ENCODE data around the gene RAB3B. TPM values are rescaled to one million over a fixed set of nuclear protein-coding genes. Genes with fewer than 3 reads are reported as not detected.

Gene RAB3B
- total and polyA plus RNA-seq, 2 donors (not counting 1 experiment from before 2014, with no cell fraction given) = 36.5 to 51.6 TPM

DNA sequence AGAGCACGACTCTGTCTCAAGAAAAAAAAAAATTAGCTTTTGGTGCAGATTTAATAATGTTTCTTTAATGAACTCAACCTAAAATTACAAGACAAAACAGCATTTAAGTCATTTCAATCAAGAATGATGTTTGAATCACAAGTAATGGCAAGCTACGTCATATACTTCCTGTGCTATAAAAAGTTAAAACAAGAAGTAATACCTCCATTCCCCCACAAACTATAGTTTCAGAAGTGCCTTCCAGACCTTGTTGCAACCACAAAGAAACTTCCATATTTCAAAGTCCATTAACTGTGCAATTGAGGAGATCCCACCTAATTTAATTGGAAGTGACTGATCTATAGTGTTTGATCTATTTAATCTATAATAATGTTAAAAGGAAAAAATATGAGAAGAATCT lies 127.1 kb downstream of the RAB3B start:
- Histone ChIP-seq H3K4me2 (ENCODE audit: extremely low read depth, insufficient read depth, low read length) (no peak overlapping the region), H3K9ac (ENCODE audit: insufficient read depth, low read length) (no peak overlapping the region), H3K36me3 (ENCODE audit: control insufficient read depth, insufficient read depth, low read length) (no peaks in the 10 kb centered on the region), H3K79me2 (ENCODE audit: control insufficient read depth, insufficient read depth, low read length) (peaks cover 61% of the 10 kb centered on the region), H3K27me3 (ENCODE audit: control insufficient read depth, insufficient read depth, low read length) (no peaks in the 10 kb centered on the region), H3K4me1 (ENCODE audit: control insufficient read depth, extremely low read depth, insufficient read depth, low read length) (no peaks in the 10 kb centered on the region), H2AFZ (ENCODE audit: low read length) (no peak overlapping the region), H3K4me3 (replicated peaks in 1 of 4; ENCODE audit: control extremely low read depth in 1 of 4, insufficient read depth in 1 of 4, low read depth in 3 of 4, low read length in 4 of 4) (no peak overlapping the region), H3K27ac (ENCODE audit: insufficient read depth, low read length) (no peak overlapping the region), H3K9me3 (ENCODE audit: control insufficient read depth, insufficient read depth, low read depth, low read length) (no peaks in the 10 kb centered on the region), H4K20me1 (ENCODE audit: control insufficient read depth, extremely low read depth, insufficient read depth, low read length) (no peaks in the 10 kb centered on the region)
- DNase-seq (ENCODE audit: low read depth in 2 of 2) = no peak
- TF ChIP-seq CTCF (conservative IDR thresholded peaks at IDR 0.05 in 1 of 2, IDR thresholded peaks at IDR 0.05 in 1 of 2; ENCODE audit: low read depth in 1 of 2, low read length in 2 of 2) (no peak), EZH2 (IDR thresholded peaks at IDR 0.05; ENCODE audit: low read length, missing control alignments) (no peak)

DNA sequence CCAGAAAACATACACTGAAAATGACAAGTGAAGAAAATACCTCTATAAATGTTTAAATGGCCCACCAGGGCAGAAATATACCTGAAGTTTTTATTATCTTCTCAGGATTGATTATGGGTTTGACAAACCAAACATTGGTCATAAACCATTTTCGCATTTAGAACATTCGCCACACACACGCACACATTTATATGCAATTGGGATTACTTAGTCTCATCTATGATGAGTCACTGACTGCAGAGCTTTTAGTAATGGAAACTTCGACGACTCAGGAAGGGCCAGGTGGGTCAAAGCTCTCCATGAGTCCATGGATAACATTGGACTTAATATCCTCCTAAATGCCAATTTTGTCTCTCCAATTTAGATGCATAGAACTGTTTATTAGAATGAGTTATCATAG lies 128.8 kb downstream of the RAB3B start:
- Histone ChIP-seq H3K9me3 (ENCODE audit: control insufficient read depth, insufficient read depth, low read depth, low read length) (no peaks in the 10 kb centered on the region), H3K79me2 (ENCODE audit: control insufficient read depth, insufficient read depth, low read length) (peaks cover 54% of the 10 kb centered on the region), H3K4me2 (ENCODE audit: extremely low read depth, insufficient read depth, low read length) (no peak overlapping the region), H3K9ac (ENCODE audit: insufficient read depth, low read length) (no peak overlapping the region), H4K20me1 (ENCODE audit: control insufficient read depth, extremely low read depth, insufficient read depth, low read length) (no peaks in the 10 kb centered on the region), H3K36me3 (ENCODE audit: control insufficient read depth, insufficient read depth, low read length) (no peaks in the 10 kb centered on the region), H3K27me3 (ENCODE audit: control insufficient read depth, insufficient read depth, low read length) (no peaks in the 10 kb centered on the region), H3K4me3 (replicated peaks in 1 of 4; ENCODE audit: control extremely low read depth in 1 of 4, insufficient read depth in 1 of 4, low read depth in 3 of 4, low read length in 4 of 4) (no peak overlapping the region), H2AFZ (ENCODE audit: low read length) (no peak overlapping the region), H3K27ac (ENCODE audit: insufficient read depth, low read length) (no peak overlapping the region), H3K4me1 (ENCODE audit: control insufficient read depth, extremely low read depth, insufficient read depth, low read length) (no peaks in the 10 kb centered on the region)
- TF ChIP-seq EZH2 (IDR thresholded peaks at IDR 0.05; ENCODE audit: low read length, missing control alignments) (no peak), CTCF (conservative IDR thresholded peaks at IDR 0.05 in 1 of 2, IDR thresholded peaks at IDR 0.05 in 1 of 2; ENCODE audit: low read depth in 1 of 2, low read length in 2 of 2) (no peak)
- DNase-seq (ENCODE audit: low read depth in 2 of 2) = peak in 1 of 2 donors; percentile 40

DNA sequence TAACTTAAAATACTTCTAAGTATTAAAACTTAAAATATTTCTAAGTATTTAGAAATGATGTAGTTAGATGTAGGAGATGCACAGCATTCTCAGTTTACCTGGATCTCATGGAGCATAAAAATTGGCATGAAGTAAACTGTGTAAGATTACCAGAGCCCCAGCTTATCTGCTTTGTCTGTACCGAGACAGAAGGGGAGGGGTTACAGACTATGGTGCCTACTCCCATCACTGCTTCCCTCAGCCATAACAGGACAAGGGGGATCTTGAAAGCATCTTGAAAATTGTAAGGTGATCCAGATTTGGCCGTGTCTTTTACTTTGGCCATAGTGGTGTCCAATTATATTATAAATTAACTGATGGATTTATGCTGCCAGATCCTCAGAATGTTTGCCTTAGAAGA lies 130.8 kb downstream of the RAB3B start:
- DNase-seq (ENCODE audit: low read depth in 2 of 2) = no peak
- Histone ChIP-seq H3K79me2 (ENCODE audit: control insufficient read depth, insufficient read depth, low read length) (peaks cover 44% of the 10 kb centered on the region), H3K9ac (ENCODE audit: insufficient read depth, low read length) (no peak overlapping the region), H4K20me1 (ENCODE audit: control insufficient read depth, extremely low read depth, insufficient read depth, low read length) (no peaks in the 10 kb centered on the region), H2AFZ (ENCODE audit: low read length) (no peak overlapping the region), H3K9me3 (ENCODE audit: control insufficient read depth, insufficient read depth, low read depth, low read length) (no peaks in the 10 kb centered on the region), H3K27me3 (ENCODE audit: control insufficient read depth, insufficient read depth, low read length) (no peaks in the 10 kb centered on the region), H3K4me3 (replicated peaks in 1 of 4; ENCODE audit: control extremely low read depth in 1 of 4, insufficient read depth in 1 of 4, low read depth in 3 of 4, low read length in 4 of 4) (no peak overlapping the region), H3K36me3 (ENCODE audit: control insufficient read depth, insufficient read depth, low read length) (no peaks in the 10 kb centered on the region), H3K4me1 (ENCODE audit: control insufficient read depth, extremely low read depth, insufficient read depth, low read length) (no peaks in the 10 kb centered on the region), H3K4me2 (ENCODE audit: extremely low read depth, insufficient read depth, low read length) (no peak overlapping the region), H3K27ac (ENCODE audit: insufficient read depth, low read length) (no peak overlapping the region)
- TF ChIP-seq CTCF (conservative IDR thresholded peaks at IDR 0.05 in 1 of 2, IDR thresholded peaks at IDR 0.05 in 1 of 2; ENCODE audit: low read depth in 1 of 2, low read length in 2 of 2) = no peak
- no peak for TF ChIP-seq EZH2 (IDR thresholded peaks at IDR 0.05; ENCODE audit: low read length, missing control alignments)
